NCI-H1105 (cell line): ENCODE results near the gene BRI3.
"Not testable (repeated sequence)": the region's sequence is repeated elsewhere in the genome, so short reads cannot be mapped to it uniquely, and the experiment has no call there.

Experiments used
- DNase-seq: peaks from one replicate; lab custom pipeline; 2025; lab: John Stamatoyannopoulos, UW

The BRI3 gene

GRCh38 chr7:98315318-98315993 lies 34.0 kb downstream of the BRI3 start:
- DNase-seq = no peak

DNA sequence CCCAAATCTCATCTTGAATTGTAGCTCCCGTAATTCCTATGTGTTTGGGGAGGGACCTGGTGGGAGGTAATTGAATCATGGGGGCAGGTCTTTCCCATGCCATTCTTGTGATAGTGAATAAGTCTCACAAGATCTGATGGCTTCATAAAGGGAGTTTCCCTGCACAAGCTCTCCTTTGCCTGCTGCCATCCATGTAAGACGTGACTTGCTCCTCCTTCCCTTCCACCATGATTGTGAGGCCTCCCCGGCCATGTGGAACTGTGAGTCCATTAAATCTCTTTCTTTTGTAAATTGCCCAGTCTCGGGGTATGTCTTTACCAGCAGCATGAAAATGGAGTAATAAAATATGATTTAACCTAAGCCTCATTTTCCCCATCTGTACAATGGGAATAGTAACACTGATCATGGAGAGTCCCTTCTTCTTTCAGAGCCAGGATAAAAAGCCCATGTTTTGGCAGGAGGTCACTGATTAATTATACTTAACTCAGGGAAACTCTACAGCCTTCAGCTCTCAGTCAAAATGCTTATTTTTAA lies 34.6 kb downstream of the BRI3 start:
- DNase-seq = not testable (repeated sequence)

DNA sequence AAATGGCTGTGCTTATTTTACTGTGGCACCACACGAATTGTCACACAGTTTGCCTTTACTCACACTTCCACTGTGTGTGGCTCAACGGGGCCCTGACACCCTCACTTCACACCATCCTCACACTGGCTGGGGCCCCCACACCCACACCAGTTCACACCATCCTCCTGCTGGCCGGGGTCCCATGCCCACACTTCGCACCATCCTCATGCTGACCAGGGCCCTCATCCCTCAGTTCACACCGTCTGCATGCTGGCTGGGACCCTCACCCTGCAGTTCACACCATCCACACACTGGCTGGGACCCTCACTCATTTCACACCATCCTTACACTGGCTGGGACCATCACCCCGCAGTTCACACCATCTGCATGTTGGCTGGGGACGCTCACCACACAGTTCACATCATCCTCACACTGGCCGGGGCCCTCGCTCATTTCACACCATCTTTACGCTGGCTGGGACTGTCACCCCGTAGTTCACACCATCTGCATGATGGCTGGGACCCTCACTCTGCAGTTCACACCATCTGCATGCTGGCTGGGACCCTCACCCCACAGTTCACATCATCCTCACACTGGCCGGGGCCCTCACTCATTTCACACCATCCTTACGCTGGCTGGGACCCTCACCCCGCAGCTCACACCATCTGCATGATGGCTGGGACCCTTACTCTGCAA lies 36.0 kb downstream of the BRI3 start:
- no peak for DNase-seq

GRCh38 chr7:98319176-98319575 lies 37.7 kb downstream of the BRI3 start:
- DNase-seq = no peak

- DNase-seq = no peak
Observed at GRCh38 chr7:98321301-98321700, 39.8 kb downstream of the BRI3 start.

DNA sequence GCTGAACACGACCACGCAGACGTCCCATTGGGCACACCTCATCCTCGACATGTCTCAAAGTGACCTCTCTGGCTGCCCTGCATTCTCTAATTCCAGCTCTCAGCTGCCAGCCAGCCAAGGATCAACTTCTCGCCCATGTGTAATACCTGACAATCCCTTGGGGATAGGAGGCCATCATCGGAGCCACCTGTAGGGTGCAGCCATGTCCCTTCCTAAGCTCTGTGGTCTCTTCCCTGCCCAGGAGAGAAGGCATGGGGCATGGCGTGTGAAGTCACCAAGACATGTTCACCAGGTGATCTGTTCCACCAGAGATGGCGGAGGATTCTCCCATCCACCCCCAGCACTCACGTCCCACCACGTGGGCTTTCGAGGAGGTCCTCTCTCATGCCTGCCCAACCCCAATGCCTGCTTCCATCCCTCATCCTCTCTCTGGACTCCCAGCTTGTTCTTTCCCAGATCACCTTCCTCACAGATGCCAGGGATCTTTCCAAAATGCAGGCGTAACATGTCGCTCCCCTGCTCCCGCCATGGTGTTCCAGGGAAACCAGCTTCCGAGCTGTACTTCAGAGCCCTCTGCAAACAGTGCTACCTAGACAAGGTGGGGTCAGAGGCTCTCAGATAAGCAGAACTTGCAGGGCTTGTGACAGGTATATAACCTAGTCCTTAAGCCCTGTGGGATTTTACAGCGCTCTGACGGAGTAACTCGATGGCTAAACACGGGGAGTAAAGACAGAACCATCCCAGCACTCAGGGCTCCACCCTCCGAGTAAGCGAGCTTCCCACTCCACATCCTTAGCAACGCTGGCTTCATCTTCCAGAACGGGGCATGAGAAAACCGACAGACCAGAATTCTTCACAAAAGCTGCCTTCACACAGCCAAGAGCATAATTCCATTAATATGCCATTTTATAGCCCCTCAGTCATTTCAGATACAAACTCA lies 41.1 kb downstream of the BRI3 start:
- DNase-seq = no peak

DNA sequence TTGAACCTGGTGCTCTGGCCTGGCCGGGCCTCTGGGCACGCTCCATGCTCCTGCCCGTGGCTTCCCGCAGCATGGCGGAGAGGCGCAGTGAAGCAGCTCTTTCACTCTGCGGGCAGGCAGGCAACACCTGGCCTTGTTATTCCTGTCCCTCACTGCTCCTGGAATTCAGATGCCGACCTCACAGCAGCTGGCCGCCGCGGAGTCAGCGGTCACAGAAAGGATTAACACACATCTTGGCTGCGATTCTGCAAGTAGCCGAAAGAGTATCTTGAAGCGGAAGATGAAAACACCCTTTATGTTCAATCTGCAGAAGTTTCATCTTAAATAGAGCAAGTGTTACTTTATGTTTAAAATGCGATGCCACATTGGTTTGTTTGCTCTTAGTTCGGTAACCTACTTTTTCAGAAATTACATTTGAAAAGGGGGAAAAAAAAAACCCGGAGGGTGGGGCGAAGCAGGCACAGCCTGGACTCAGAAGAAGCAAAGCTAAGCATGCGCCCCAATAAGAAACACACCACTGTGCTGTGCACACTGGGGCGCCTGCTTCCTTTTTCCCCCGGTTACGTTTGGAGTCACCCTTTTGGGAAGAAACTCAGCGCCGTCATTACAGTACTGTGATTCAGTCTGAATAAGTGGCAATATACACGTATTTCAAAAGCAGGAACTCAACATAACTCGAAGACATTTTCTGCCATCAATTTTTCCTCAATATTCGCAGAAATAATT lies 42.3 kb downstream of the BRI3 start:
- DNase-seq = no peak

GRCh38 chr7:98324782-98325181 lies 43.3 kb downstream of the BRI3 start:
- DNase-seq = no peak

DNA sequence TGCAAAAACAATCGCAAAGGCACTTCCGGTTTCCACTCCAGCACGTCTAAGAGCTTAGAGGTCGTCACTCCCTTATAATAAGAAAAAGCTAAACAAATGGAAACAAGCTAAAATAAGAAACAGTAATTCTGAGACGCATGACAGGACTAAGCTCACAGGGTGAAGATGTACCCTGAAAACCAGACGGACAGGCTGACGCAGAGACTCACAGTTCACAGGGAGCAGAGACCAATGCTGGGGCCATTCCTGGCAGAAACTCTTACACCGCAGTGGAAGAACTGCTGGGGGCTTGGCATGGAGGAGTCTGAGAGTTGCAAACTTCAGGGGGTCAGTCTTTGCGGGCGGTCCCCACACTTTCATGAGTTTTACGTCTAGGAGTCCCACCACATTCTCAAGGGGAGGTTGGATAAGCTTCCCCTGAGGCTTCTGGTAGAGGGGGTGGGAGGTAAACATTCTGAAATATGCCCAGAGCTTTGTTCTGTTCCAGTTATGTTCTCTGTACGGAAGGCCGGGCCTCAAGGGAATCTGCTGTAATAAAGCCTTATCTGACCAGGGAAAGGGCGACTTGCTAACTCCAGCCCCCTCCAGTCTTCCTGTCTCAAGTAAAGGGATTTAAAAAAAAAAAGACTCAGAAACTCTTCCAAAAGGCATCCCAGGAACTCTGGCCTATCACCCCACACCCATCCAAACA lies 47.8 kb downstream of the BRI3 start:
- no peak for DNase-seq

- DNase-seq = no peak
Observed at GRCh38 chr7:98329791-98330373, 48.4 kb downstream of the BRI3 start.

DNA sequence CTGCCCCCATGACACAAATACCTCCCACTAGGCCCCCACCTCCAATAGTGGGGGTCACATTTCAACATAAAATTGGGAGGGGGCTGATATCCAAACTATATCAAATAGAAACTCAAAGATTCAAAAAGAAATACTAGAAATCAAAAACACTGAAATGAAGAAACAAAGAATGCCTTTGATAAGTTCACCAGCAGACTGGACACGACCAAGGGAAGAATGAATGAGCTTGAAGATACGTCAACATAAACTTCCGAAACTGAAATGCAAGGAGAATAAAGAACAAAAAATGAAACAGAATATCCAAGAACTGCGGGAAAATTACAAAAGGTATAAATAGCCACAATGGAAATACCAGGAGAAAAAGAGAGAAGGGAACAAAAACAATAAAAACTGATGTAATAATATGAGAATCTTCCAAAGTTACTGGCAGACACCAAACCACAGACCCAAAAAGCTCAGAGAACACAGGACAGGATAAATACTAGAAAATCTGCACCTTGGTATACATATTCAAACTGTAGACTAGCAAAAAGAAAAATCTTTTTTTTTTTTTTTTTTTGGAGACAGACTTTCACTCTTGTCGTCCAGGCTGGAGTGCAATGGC lies 49.5 kb downstream of the BRI3 start:
- DNase-seq = no peak

DNA sequence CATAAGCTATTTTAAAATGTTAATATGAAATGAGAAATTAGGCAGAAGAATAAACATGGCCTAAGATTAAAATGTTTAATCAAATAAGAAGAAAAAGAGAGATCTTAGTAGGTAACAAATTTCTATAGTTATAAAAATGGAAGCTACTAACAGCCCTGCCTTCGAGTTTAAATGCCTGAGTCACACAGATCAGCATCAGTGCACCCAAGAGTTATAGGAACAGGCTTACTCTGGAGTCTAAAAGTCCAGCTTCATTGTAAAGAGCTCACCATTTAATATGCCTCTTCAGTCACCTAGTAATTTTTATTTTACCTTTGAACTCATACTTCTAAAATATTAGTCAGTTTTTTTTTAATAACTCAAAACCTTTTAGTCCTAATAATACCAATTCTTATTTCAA lies 52.6 kb downstream of the BRI3 start:
- no peak for DNase-seq

GRCh38 chr7:98335411-98335977 lies 54.0 kb downstream of the BRI3 start:
- DNase-seq = no peak

- DNase-seq = no peak
Observed at GRCh38 chr7:98338441-98338840, 57.0 kb downstream of the BRI3 start.

GRCh38 chr7:98339043-98339442 lies 57.6 kb downstream of the BRI3 start:
- no peak for DNase-seq

DNA sequence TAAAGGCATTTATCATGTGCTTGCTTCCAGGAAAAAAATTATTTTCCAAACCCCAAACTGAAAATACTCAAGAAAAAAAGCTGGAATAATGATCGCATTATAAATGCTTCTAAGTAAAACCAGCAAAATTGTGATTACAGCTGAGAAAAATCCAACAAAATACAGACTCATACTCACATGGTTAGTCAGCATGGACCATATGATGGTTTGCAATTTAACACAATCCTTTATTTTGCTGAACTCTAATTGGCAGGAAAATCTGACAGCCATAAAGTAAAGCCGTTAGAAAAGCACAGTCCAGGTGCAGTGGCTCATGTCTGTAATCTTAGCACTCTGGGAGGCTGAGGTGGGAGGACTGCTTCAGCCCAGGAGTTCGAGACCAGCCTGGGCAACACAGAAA lies 59.6 kb downstream of the BRI3 start:
- no peak for DNase-seq
